Measurements from ENCODE around the gene SRCAP. TPM values are rescaled to one million over a fixed set of nuclear protein-coding genes. Genes with fewer than 3 reads are reported as not detected.

Gene SRCAP
- total RNA-seq, 2 experiments from 2014 or later, result 59.5 to 60.1 TPM

DNA sequence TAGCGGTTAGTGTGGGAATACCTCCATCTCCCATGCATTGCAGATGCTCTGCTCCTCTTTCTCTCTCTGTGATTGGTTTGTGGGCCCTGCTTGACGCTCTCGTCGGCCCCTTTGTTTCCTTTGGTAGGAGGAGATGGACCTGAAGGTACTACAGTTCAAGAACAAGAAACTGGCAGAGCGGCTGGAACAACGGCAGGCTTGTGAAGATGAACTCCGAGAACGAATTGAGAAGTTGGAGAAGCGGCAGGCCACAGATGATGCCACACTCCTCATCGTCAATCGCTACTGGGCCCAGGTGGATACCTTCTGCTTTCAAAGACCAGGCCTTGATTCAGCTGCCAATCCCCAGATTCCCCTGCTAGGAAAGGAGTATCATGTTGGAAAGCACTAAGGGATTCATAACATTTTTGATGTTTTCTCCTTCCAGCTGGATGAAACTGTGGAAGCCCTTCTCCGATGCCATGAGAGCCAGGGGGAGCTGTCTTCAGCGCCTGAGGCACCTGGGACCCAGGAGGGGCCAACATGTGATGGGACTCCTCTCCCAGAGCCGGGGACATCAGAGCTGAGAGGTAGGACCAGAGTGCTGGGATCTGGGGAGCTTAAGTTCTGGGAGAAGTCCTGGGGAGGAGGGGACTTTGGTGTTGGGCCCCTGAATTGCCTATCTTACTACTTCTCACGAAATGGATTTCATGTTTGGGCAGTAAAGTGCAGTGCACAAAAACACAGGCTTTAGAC, 64.2 kb downstream of the SRCAP start:
- DNase-seq (no peak), ATAC-seq (ENCODE audit: poor library complexity) (no peak)
- TF ChIP-seq CTCF (IDR thresholded peaks at IDR 0.05), result no peak
- peaks cover 52% of the 10 kb centered on the region for H3K36me3 ChIP-seq (ENCODE audit: insufficient read depth, low read length)
- CTCF ChIA-PET, result no interaction called here
- peak overlapping the region; percentile 99 for H3K4me3 ChIP-seq (ENCODE audit: low read length)
- POLR2A ChIA-PET, result interaction anchor here (1.0 kb wide), 1 partner anchor 104 kb away, joined by 4 read pairs; no protein-coding TSS in a partner anchor
- H3K27ac Mint-ChIP-seq, result peak overlapping the region; percentile 85
- no peaks in the 10 kb centered on the region for H3K27me3 ChIP-seq (ENCODE audit: control insufficient read depth in 1 of 2, insufficient read depth in 2 of 2, low read length in 2 of 2)
- H3K36me3 Mint-ChIP-seq (ENCODE audit: low read depth), result peaks cover 70% of the 10 kb centered on the region
- intact Hi-C loops (cut with DNase I, micrococcal nuclease), result loop anchor here (1.0 to 10.0 kb wide), 4 partner anchors 15 to 428 kb away; partner anchors contain the start of genes PHKG2 (in 2 of the 2) and FBXL19 (in 1 of the 2)
- H3K9me3 Mint-ChIP-seq, result no peaks in the 10 kb centered on the region
- H3K4me1 ChIP-seq (ENCODE audit: insufficient read depth, low read length), result peaks cover 38% of the 10 kb centered on the region
- H3K9me3 ChIP-seq (ENCODE audit: control insufficient read depth in 1 of 2, insufficient read depth in 1 of 2, low read length in 2 of 2), result no peaks in the 10 kb centered on the region
- peaks cover 30% of the 10 kb centered on the region for H3K4me1 Mint-ChIP-seq (ENCODE audit: low read depth)
- peak overlapping the region; percentile 99 for H3K4me3 Mint-ChIP-seq
- H3K27me3 Mint-ChIP-seq, result no peaks in the 10 kb centered on the region
- peak overlapping the region in 1 of 2 donors; percentile 90 for H3K27ac ChIP-seq (ENCODE audit: low read depth in 1 of 2, low read length in 2 of 2)

GRCh38 chr16:30764086-30764485, 65.1 kb downstream of the SRCAP start:
- Histone ChIP-seq H3K27me3 (ENCODE audit: control insufficient read depth in 1 of 2, insufficient read depth in 2 of 2, low read length in 2 of 2) (no peaks in the 10 kb centered on the region), H3K36me3 (ENCODE audit: insufficient read depth, low read length) (peaks cover 61% of the 10 kb centered on the region), H3K4me3 (ENCODE audit: low read length) (no peak overlapping the region), H3K4me1 (ENCODE audit: insufficient read depth, low read length) (peaks cover 38% of the 10 kb centered on the region), H3K9me3 (ENCODE audit: control insufficient read depth in 1 of 2, insufficient read depth in 1 of 2, low read length in 2 of 2) (no peaks in the 10 kb centered on the region), H3K27ac (ENCODE audit: low read depth in 1 of 2, low read length in 2 of 2) (no peak overlapping the region)
- ChIA-PET POLR2A (interaction anchor here (1.3 kb wide), 1 partner anchor 16 kb away, joined by 6 read pairs; the partner anchor contains the start of gene PHKG2), CTCF (no interaction called here)
- Mint-ChIP-seq H3K4me3 (peak overlapping the region; percentile 78), H3K27ac (peak overlapping the region; percentile 51), H3K9me3 (no peaks in the 10 kb centered on the region), H3K36me3 (ENCODE audit: low read depth) (peaks cover 80% of the 10 kb centered on the region), H3K27me3 (no peaks in the 10 kb centered on the region), H3K4me1 (ENCODE audit: low read depth) (peaks cover 30% of the 10 kb centered on the region)
- ATAC-seq (ENCODE audit: poor library complexity), result no peak
- no peak for TF ChIP-seq CTCF (IDR thresholded peaks at IDR 0.05)
- intact Hi-C loops (cut with DNase I, micrococcal nuclease), result loop anchor here in 1 of 2 experiments (10.0 kb wide), 1 partner anchor 429 kb away; no protein-coding TSS in a partner anchor
- no peak for DNase-seq

DNA sequence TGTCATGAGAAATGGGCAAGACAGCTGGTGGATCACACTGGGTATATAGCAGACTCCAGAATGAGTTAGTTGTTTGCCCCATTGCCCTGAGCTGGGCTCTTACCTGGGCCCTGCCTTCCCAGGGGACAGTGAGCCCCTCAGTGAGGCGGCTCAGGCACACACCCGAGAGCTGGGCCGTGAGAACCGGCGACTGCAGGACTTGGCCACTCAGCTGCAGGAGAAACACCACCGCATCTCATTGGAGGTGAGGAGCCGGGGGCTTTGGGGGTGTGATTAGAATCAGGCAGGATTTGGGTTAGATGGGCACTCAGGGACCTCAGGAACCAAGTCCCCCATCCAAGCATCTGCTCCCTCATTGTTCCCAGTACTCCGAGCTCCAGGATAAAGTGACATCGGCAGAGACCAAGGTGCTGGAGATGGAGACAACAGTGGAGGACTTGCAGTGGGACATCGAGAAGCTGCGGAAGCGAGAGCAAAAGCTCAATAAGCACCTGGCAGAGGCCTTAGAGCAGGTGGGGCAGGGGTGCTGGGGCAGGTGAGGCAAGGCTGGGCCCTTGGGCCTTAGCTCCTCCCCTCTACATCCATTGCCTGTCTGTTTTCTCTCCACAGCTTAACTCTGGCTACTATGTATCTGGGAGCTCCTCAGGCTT, 66.0 kb downstream of the SRCAP start:
- no peak for ATAC-seq (ENCODE audit: poor library complexity)
- no peaks in the 10 kb centered on the region for H3K27me3 Mint-ChIP-seq
- no peak for TF ChIP-seq CTCF (IDR thresholded peaks at IDR 0.05)
- POLR2A ChIA-PET, result interaction anchor here (0.7 to 1.3 kb wide), 2 partner anchors 17 to 50 kb away, joined by 3 to 6 read pairs; partner anchors contain the start of gene PHKG2
- H3K9me3 ChIP-seq (ENCODE audit: control insufficient read depth in 1 of 2, insufficient read depth in 1 of 2, low read length in 2 of 2), result no peaks in the 10 kb centered on the region
- H3K4me3 Mint-ChIP-seq, result peak overlapping the region; percentile 9
- no peak overlapping the region for H3K27ac Mint-ChIP-seq
- H3K4me1 Mint-ChIP-seq (ENCODE audit: low read depth), result peaks cover 30% of the 10 kb centered on the region
- H3K27me3 ChIP-seq (ENCODE audit: control insufficient read depth in 1 of 2, insufficient read depth in 2 of 2, low read length in 2 of 2), result no peaks in the 10 kb centered on the region
- peaks cover 88% of the 10 kb centered on the region for H3K36me3 Mint-ChIP-seq (ENCODE audit: low read depth)
- no peaks in the 10 kb centered on the region for H3K9me3 Mint-ChIP-seq
- CTCF ChIA-PET, result no interaction called here
- H3K36me3 ChIP-seq (ENCODE audit: insufficient read depth, low read length), result peaks cover 70% of the 10 kb centered on the region
- no peak overlapping the region for H3K27ac ChIP-seq (ENCODE audit: low read depth in 1 of 2, low read length in 2 of 2)
- intact Hi-C loops (cut with DNase I, micrococcal nuclease), result loop anchor here in 1 of 2 experiments (10.0 kb wide), 1 partner anchor 430 kb away; no protein-coding TSS in a partner anchor
- DNase-seq, result no peak
- H3K4me3 ChIP-seq (ENCODE audit: low read length), result no peak overlapping the region
- peaks cover 38% of the 10 kb centered on the region for H3K4me1 ChIP-seq (ENCODE audit: insufficient read depth, low read length)

All from CD4-positive, alpha-beta T cell (primary cell).